NCI-H774 (cell line): ENCODE results near the gene NCOA3.

Experiments used
- DNase-seq: peaks from one replicate; lab custom pipeline; 2025; lab: John Stamatoyannopoulos, UW

The NCOA3 gene

GRCh38 chr20:47680804-47681529 lies 179.3 kb downstream of the NCOA3 start:
- DNase-seq = no peak

- DNase-seq = no peak
Observed at GRCh38 chr20:47682028-47682783, 180.5 kb downstream of the NCOA3 start.

DNA sequence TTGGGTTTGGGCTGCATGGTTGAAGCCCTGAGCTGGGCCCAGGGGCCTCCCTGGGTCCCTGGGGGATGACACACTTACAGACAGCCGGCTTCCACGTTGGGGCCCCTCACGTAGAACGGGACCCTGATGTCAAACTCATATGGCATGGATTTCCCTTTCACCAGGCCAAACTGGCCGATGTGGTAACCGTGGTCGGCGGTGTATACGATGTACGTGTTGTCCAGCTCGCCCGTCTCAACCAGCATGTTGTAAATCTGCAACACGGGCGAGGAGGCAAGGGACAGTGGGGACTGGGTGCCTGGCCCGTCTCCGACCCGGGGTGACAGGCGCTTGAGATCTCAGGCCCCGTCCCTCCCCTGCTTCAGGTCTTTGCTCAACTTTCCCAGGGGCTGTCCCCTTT lies 181.2 kb downstream of the NCOA3 start:
- no peak for DNase-seq

DNA sequence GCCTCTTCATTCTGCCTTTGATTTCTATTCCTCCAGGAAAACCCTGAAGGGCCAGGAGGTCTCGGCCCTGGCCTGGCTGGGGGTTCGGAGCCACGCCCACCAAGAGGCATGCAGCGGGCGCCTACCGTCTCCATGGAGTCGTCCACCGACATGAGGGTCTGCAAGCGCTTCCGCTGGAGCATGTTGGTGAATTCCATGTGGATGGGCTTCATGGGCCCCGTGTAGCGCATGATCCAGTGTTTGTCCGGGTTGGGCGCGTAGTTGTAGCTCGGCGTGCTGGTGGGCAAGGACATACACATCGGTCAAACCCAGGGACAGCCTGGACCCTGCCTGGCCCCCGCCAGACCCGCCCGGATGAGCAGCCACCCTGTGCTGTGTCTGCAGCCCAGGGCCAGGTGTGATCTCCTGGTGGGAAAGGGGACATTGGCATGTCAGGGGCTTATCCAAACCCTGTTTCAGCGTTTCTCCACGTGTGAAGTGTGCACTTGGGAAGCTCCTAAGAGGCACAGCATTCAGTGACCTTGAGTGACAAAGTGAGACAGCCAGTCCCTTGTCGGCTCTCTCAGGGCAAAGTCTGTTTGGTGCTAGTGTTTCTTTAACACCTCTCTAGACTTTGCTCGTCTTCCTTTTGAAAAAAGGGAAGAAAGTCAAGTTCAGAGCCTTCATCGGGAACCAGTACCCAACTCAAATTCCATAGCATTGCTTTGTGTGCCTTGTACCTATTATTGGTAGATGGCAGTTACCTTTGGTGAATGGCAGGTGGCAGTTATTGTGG lies 182.8 kb downstream of the NCOA3 start:
- no peak for DNase-seq

DNA sequence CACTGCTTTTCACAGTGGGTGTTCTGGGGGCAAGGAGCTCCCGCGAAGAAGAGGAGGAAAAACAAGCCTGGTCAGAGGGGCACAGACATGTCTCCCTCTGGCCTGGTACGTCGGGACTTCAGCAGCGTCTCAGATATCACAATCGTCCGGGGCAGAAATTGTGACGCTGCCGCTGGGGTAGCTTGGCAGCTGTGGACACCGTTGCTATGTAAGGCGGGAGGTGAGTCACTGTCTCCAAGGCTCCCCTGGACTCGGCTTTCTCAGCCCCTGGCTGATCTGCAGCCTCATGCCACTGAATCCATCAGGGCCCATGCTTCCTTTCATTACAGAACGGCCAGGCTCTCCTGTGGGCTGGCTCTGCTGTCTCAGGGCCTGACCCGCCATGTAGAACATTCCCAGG lies 184.9 kb downstream of the NCOA3 start:
- no peak for DNase-seq

DNA sequence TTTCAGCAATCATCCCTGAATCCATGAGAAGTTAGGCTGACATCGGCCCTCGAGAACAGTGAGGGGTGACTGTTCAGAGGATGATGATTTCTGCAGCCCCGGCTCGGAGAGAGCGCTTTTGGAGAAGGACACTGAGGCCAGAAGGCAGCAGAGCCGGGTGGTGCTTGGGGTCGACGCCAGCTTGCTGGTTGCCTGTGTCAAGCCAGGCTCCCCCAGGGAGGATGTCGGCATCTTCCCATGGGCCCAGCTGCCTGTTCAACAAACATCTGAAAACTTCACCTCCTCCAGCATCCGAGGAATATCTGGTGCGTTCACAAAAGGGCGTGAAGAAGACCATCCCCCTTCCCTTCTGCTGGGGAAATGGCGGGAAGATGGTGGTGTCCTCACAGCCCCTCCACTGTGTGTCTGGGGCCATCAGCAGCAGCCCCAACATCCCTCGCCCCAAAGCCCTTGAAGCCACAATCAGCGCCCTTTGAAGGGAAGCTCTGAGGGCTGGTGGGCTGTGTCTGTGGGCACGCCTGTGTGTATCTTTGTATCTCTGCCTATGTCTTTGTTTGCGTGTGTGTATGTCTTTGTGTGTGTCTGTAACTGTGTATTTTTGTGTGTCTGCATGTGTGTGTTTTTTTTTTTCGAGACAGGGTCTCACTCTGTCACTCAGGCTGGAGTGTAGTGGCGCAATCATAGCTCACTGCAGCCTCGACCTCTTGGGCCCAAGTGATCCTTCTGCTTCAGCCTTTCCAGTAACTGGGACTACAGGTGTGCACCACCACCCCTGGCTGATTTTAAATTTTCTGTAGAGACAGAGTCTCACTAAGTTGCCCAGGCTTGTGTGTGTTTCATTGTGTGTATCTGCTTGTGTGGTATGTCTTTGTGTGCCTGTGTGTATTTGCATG lies 185.7 kb downstream of the NCOA3 start:
- DNase-seq = no peak

GRCh38 chr20:47688385-47689381 lies 187.0 kb downstream of the NCOA3 start:
- DNase-seq = no peak

- DNase-seq = no peak
Observed at GRCh38 chr20:47689731-47690130, 188.0 kb downstream of the NCOA3 start.

DNA sequence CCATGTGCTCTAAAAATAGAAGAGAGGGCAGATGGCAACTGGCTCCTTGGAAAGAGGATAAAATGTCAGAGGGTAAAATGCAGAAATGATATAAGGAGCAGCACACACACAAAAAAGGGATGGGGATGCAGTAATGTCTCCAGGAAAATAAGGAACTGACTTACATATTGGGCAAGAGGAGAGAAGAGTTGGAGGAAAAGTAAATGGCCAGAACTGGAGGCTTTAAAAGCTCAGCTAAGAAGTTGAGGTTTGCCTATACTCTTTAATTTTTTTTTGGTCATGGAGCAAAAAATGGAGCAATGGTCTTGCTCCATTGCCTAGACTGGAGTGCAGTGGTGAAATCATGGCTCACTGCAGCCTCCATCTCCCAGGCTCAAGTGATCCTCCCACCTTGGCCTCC lies 189.9 kb downstream of the NCOA3 start:
- no peak for DNase-seq

DNA sequence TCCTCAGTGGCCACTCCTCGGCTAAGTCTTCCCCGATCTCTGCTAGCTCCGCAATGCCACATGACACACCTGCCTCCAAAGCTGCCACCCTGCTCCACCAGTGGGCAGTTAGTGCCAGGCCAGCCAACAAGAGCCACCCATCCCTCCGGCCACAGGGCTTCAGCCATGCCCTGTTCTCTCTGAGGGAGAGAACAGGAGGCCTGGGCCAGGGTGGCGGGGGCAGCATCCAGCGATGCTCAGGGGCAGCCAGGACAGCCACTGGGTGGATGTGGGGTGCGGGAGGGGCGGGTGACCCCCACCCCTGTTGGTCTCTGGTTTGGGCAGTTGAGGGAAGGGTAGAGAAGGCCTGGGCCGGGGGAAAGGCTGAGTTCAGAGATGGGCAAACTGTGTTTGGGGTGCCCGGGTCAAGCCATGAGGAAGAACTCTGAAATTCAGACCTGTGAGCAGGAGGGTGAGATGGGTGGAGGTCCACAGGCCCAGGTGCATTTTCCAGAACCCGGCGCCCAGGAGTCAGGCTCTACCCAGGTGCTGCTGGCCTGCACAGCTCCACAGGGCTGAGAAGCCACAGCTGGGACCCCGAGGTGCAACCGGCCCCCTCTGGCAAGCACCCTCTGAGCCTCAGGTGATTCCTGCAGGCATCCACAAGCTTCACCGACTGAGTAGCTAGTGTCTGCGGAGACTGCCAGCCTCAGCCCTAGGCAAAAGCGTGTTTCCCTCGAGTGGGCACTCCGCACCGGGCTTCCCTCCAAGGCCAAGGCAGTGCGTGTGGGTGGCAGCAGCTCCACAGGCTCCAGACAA lies 192.5 kb downstream of the NCOA3 start:
- no peak for DNase-seq

DNA sequence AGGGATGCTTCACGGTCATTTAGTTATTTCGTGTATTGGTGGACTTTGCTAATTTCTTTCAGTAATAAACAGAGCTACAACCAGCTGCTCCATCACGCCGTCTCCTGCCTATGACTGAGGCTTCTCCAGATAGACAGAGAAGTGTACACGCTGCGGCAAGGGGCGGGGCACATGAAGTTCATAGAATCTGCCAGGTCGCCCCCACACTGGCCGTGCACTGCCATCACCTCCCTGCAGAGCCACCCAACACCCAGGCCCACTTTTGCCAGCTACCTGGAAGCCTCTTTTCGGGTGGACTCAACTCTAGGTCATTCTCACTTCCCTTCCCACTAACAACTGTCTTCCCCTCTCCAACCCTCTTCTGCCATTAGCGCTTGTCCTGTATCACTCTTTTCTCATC lies 195.2 kb downstream of the NCOA3 start:
- no peak for DNase-seq

GRCh38 chr20:47698142-47698541 lies 196.5 kb downstream of the NCOA3 start:
- no peak for DNase-seq

GRCh38 chr20:47699818-47700217 lies 198.1 kb downstream of the NCOA3 start:
- no peak for DNase-seq

- no peak for DNase-seq
Observed at GRCh38 chr20:47700327-47700726, 198.6 kb downstream of the NCOA3 start.

DNA sequence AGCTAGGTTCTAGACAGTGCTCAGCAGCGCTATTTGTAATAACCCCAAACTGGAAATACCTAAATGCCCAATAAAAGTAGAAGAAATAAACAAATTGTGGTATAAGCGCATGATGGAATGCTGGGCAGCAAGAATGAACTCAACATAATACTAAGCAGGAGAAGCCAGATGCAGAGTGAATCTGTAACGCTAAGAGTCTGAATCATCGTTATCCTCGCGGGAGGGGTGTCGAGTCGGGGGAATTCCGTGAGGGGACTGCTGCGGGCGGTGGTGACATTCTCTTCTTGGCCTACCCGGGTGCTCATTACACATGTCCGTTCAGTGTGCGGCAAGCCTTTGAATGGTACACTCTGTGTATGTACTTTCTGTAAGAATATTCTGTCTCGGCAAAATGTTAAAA lies 199.9 kb downstream of the NCOA3 start:
- no peak for DNase-seq

DNA sequence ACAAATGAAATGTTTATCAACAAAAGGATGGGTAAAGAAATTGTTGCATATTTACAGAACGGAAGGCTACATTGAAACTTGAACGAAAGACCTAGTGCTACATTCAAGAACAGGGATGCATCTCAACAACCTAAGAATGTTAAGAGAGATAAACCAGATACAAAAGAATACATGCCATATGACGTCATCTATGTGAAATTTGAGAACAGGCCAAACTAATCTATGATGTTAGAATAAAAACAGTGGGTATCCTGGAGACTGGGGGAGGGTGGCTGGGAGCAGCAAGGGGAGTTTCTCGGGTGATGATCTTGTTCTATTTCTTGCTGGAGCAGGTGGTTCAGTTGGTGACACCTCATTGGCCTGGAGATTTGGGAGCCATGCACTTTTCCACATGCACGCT lies 202.1 kb downstream of the NCOA3 start:
- DNase-seq = no peak

DNA sequence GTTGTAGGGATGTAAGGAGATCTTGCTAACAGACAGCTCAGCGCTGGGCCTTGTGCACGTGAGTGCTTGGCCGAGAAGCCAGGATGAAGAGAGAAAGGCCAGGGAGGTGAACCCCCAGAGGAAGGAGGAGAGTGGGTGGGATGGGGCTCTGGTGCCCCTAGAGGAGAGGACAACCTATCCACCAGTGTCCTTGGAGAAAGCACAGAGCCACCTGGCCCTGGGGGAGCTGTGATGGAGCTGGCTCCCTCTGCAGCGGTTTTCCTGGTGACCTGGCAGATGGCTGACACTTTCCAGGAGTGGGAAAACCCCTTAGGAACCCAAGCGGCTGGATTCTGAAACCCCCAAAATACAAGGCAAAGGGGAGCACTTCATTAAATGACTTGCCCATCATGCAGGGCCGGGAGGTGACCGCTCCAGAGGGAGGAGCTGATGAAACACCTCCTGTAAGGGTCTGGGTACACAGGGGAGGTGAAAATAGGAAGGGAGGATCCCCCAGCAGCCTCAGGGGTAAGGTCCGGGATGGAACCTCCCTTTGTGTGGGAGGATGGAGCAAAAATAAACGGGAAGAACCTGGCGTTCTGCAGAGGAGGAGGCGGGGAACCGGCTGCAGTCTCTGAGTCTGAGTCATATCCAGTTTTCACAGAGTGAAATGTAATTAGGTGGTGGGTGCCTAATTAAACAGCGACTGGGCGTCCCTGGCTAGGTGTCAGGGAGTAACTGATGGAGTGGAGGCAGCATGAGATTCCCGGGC lies 203.2 kb downstream of the NCOA3 start:
- DNase-seq = no peak

- no peak for DNase-seq
Observed at GRCh38 chr20:47705497-47705856, 203.8 kb downstream of the NCOA3 start.

GRCh38 chr20:47706345-47706744 lies 204.7 kb downstream of the NCOA3 start:
- no peak for DNase-seq
